Kidney epithelial cell (primary cell): Measurements from ENCODE around the gene POLR2M. TPM values are rescaled to one million over a fixed set of nuclear protein-coding genes. Genes with fewer than 3 reads are reported as not detected.

ENCODE experiments used
- DNase-seq: peaks from one replicate; pipeline ENCODE4 v3.0.0-alpha.2; 2010; ENCODE audit warnings: low read depth
- H3K27me3 ChIP-seq: 2 replicates; pipeline ENCODE4 v1.6.0; 2011; ENCODE audit warnings: low read length; ENCODE audit not compliant: control insufficient read depth, insufficient read depth
- H3K36me3 ChIP-seq: 2 replicates; pipeline ENCODE4 v1.5.1; 2011; ENCODE audit warnings: low read length; ENCODE audit not compliant: control insufficient read depth, insufficient read depth
- H3K4me3 ChIP-seq: 2 replicates; pipeline ENCODE4 v1.5.1; 2011; ENCODE audit warnings: low read depth, mild to moderate bottlenecking, control low read depth, low read length
- CTCF ChIP-seq: IDR thresholded peaks from 2 replicates; pipeline ENCODE4 v1.5.1; 2011; ENCODE audit warnings: mild to moderate bottlenecking, moderate library complexity, low read length, control low read depth, inconsistent platforms; ENCODE audit not compliant: insufficient read depth, poor library complexity, severe bottlenecking
- total RNA-seq: library from RNA; depleted of rRNA; stranded (reverse); fragments of >200 nt; gene quantifications from 2 replicates; pipeline ENCODE4 v1.2.3, GENCODE V29; 2015

Gene POLR2M
- total RNA-seq, 1 donor from 2014 or later = 49.1 TPM

- no peak for TF ChIP-seq CTCF
- DNase-seq = no peak
- H3K27me3 ChIP-seq = no peaks in the 10 kb centered on the region
- H3K4me3 ChIP-seq = no peak overlapping the region
- no peaks in the 10 kb centered on the region for H3K36me3 ChIP-seq
Observed at GRCh38 chr15:57696146-57696545, 10.4 kb upstream of the POLR2M start.

DNA sequence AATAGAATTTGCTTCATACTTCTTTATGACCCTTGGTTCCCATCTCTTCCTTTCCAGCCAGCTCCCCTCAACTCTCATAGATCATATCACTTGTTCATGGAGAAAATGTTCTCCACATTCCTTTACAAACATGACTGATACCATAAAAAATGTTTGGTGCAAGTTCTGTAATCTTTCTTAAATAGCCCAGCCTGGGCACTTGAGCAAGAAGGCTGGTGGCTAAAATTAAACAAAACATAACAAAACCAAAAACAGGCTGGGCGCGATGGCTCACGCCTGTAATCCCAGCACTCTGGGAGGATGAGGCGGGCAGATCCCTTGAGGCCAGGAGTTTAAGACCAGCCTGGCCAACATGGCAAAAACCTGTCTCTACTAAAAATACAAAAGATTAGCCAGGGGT lies 8.9 kb upstream of the POLR2M start:
- DNase-seq = no peak

GRCh38 chr15:57698243-57698642 lies 8.3 kb upstream of the POLR2M start:
- no peak for DNase-seq
- Histone ChIP-seq H3K27me3 (no peaks in the 10 kb centered on the region), H3K4me3 (no peak overlapping the region), H3K36me3 (no peaks in the 10 kb centered on the region)
- no peak for TF ChIP-seq CTCF

More for the DNA sequence above, 8.9 kb upstream of the POLR2M start:
- Histone ChIP-seq H3K36me3 (no peaks in the 10 kb centered on the region), H3K4me3 (no peak overlapping the region), H3K27me3 (no peaks in the 10 kb centered on the region)
- TF ChIP-seq CTCF = no peak

GRCh38 chr15:57698991-57699390 lies 7.5 kb upstream of the POLR2M start:
- no peak for DNase-seq
- H3K36me3 ChIP-seq = no peaks in the 10 kb centered on the region
- H3K4me3 ChIP-seq = no peak overlapping the region
- H3K27me3 ChIP-seq = no peaks in the 10 kb centered on the region
- no peak for TF ChIP-seq CTCF

DNA sequence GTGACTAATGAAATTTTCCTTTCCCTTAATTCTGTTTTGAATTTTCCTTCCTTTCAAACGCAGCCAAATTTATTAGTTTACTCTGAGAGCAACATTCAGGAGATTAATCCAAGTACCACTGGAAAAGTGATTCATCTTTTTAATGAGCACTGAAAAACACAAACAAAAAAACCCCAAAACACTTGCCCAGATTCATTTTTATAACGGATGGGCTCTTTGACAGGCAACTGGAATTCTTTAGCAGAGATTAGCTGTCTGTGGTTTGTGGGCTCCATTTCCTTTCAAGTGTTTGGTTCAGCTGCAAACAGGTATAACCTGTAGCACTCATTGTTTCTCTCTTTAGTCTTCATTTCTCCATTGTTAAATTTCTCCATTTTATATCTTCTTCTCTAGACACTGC lies 3.1 kb upstream of the POLR2M start:
- Histone ChIP-seq H3K27me3 (no peaks in the 10 kb centered on the region), H3K36me3 (no peaks in the 10 kb centered on the region), H3K4me3 (no peak overlapping the region)
- no peak for TF ChIP-seq CTCF
- no peak for DNase-seq

- no peak for DNase-seq
- H3K36me3 ChIP-seq = no peaks in the 10 kb centered on the region
- no peak overlapping the region for H3K4me3 ChIP-seq
- TF ChIP-seq CTCF = no peak
- no peaks in the 10 kb centered on the region for H3K27me3 ChIP-seq
Observed at GRCh38 chr15:57704441-57704840, 2.1 kb upstream of the POLR2M start.
